ENCODE measurements around the gene SPTB. TPM values are rescaled to one million over a fixed set of nuclear protein-coding genes. Genes with fewer than 3 reads are reported as not detected.

Gene SPTB
- total and polyA plus RNA-seq, 10 of the 15 experiments (the other 5 are each of a cell fraction or from before 2014, with no cell fraction given): under 0.01 to 0.04 (median 0.02) TPM; not detected in 4

GRCh38 chr14:64738281-64738804 is 141.4 kb downstream of the SPTB start:
- POLR2A ChIA-PET: no interaction called here
- WGBS (ENCODE audit: insufficient coverage, insufficient replicate concordance, low lambda C conversion rate, missing lambda C conversion rate): 54% methylated on average over 8 of the region's 9 CpGs
- DNase-seq (ENCODE audit: low read depth, low spot score): no peak
- BruUV-seq (replicated peaks): no TSS peak
- no peak for FAIRE-seq
- Histone ChIP-seq H3K9me3 (replicated peaks; ENCODE audit: control insufficient read depth, insufficient read depth, low read length) (no peaks in the 10 kb centered on the region), H3K79me2 (ENCODE audit: control insufficient read depth, insufficient read depth, low read length) (no peaks in the 10 kb centered on the region), H3K4me1 (ENCODE audit: control insufficient read depth, insufficient read depth, low read length) (no peaks in the 10 kb centered on the region), H3K9ac (ENCODE audit: control insufficient read depth, insufficient read depth, low read length) (no peak overlapping the region), H3K4me3 (no peak overlapping the region), H3K4me2 (ENCODE audit: control insufficient read depth, insufficient read depth) (no peak overlapping the region), H4K20me1 (ENCODE audit: control insufficient read depth, insufficient read depth) (no peaks in the 10 kb centered on the region), H3K27me3 (replicated peaks in 1 of 2; ENCODE audit: control insufficient read depth in 2 of 2, insufficient read depth in 2 of 2, low read length in 1 of 2) (no peaks in the 10 kb centered on the region), H2AFZ (ENCODE audit: control insufficient read depth, low read depth, low read length) (no peak overlapping the region), H3K36me3 (ENCODE audit: control insufficient read depth in 2 of 2, insufficient read depth in 2 of 2, low read length in 1 of 2) (no peaks in the 10 kb centered on the region), H3K27ac (ENCODE audit: control insufficient read depth, insufficient read depth) (no peak overlapping the region)
- CTCF ChIA-PET: no interaction called here
- TF ChIP-seq NRF1 (conservative IDR thresholded peaks at IDR 0.05; ENCODE audit: low read depth, low read length) (no peak), TAF1 (IDR thresholded peaks at IDR 0.05; ENCODE audit: borderline replicate concordance, low read depth, low read length) (no peak), PML (IDR thresholded peaks at IDR 0.05; ENCODE audit: low read length) (no peak)
- intact Hi-C loops (cut with micrococcal nuclease; ENCODE audit: unreplicated experiment): no loop called here
- in situ Hi-C loops (cut with MboI): no loop called here
- no peak for ATAC-seq
- RAD21 ChIA-PET (ENCODE audit: unreplicated experiment): no interaction called here
- SMC1A ChIA-PET (ENCODE audit: uncharacterized antibody, unreplicated experiment): no interaction called here

GRCh38 chr14:64737391-64738280 is 142.1 kb downstream of the SPTB start:
- H3K4me2 ChIP-seq (ENCODE audit: control insufficient read depth, insufficient read depth): no peak overlapping the region
- no peaks in the 10 kb centered on the region for H3K4me1 ChIP-seq (ENCODE audit: control insufficient read depth, insufficient read depth, low read length)
- H3K9ac ChIP-seq (ENCODE audit: control insufficient read depth, insufficient read depth, low read length): no peak overlapping the region
- FAIRE-seq (no peak), DNase-seq (ENCODE audit: low read depth, low spot score) (no peak), ATAC-seq (no peak)
- no peaks in the 10 kb centered on the region for H3K36me3 ChIP-seq (ENCODE audit: control insufficient read depth in 2 of 2, insufficient read depth in 2 of 2, low read length in 1 of 2)
- no peak overlapping the region for H2AFZ ChIP-seq (ENCODE audit: control insufficient read depth, low read depth, low read length)
- SMC1A ChIA-PET (ENCODE audit: uncharacterized antibody, unreplicated experiment): no interaction called here
- H4K20me1 ChIP-seq (ENCODE audit: control insufficient read depth, insufficient read depth): no peaks in the 10 kb centered on the region
- H3K79me2 ChIP-seq (ENCODE audit: control insufficient read depth, insufficient read depth, low read length): no peaks in the 10 kb centered on the region
- intact Hi-C loops (cut with micrococcal nuclease; ENCODE audit: unreplicated experiment) (no loop called here), in situ Hi-C loops (cut with MboI) (no loop called here)
- H3K4me3 ChIP-seq: no peak overlapping the region
- BruUV-seq (replicated peaks): no TSS peak
- H3K27ac ChIP-seq (ENCODE audit: control insufficient read depth, insufficient read depth): no peak overlapping the region
- RAD21 ChIA-PET (ENCODE audit: unreplicated experiment): interaction anchor here (1.0 kb wide), 1 partner anchor 154 kb away, joined by 3 read pairs; no protein-coding TSS in a partner anchor
- CTCF ChIA-PET: no interaction called here
- H3K27me3 ChIP-seq (replicated peaks in 1 of 2; ENCODE audit: control insufficient read depth in 2 of 2, insufficient read depth in 2 of 2, low read length in 1 of 2): no peaks in the 10 kb centered on the region
- POLR2A ChIA-PET: no interaction called here
- WGBS (ENCODE audit: insufficient coverage, insufficient replicate concordance, low lambda C conversion rate, missing lambda C conversion rate): 40% methylated on average over 15 of the region's 17 CpGs
- no peaks in the 10 kb centered on the region for H3K9me3 ChIP-seq (replicated peaks; ENCODE audit: control insufficient read depth, insufficient read depth, low read length)
- TF ChIP-seq ZBTB11 (CRISPR knock-in tag; IDR thresholded peaks at IDR 0.05) (no peak), RB1 (IDR thresholded peaks at IDR 0.05; ENCODE audit: borderline replicate concordance) (no peak), IRF4 (IDR thresholded peaks at IDR 0.05; ENCODE audit: low read depth, low read length) (no peak), RAD21 (IDR thresholded peaks at IDR 0.05; ENCODE audit: insufficient read depth, low read depth, low read length) (no peak), HDGF (IDR thresholded peaks at IDR 0.05) (no peak), DPF2 (IDR thresholded peaks at IDR 0.05) (no peak), SREBF1 (IDR thresholded peaks at IDR 0.05; ENCODE audit: low read length) (no peak)
- TF ChIP-seq, protein P1, sequence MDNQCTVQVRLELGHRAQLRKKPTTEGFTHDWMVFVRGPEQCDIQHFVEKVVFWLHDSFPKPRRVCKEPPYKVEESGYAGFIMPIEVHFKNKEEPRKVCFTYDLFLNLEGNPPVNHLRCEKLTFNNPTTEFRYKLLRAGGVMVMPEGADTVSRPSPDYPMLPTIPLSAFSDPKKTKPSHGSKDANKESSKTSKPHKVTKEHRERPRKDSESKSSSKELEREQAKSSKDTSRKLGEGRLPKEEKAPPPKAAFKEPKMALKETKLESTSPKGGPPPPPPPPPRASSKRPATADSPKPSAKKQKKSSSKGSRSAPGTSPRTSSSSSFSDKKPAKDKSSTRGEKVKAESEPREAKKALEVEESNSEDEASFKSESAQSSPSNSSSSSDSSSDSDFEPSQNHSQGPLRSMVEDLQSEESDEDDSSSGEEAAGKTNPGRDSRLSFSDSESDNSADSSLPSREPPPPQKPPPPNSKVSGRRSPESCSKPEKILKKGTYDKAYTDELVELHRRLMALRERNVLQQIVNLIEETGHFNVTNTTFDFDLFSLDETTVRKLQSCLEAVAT (IDR thresholded peaks at IDR 0.05): no peak
